WTC11 (cell line): ENCODE data around the gene FAM169A. TPM values are rescaled to one million over a fixed set of nuclear protein-coding genes. Genes with fewer than 3 reads are reported as not detected.

Source experiments
- ATAC-seq: fragments of 200-7000 bp; cut with Tn5 transposase; 2 replicates; pipeline ENCODE4 v1.10.0; 2021; ENCODE audit warnings: mild to moderate bottlenecking, moderate library complexity
- CTCF ChIA-PET: fragments of 300-600 bp; sonication (Branson Sonifier 250); formaldehyde crosslinking; loops from one replicate; lab custom pipeline; 2021; ENCODE audit warnings: antibody characterized with exemption; lab: Charles Lee
- POLR2A ChIA-PET: fragments of 350-600 bp; sonication (Branson Sonifier 250); formaldehyde crosslinking; loops from one replicate; lab custom pipeline; 2021; ENCODE audit warnings: antibody characterized with exemption; lab: Charles Lee
- DNase-seq: peaks from one replicate; pipeline ENCODE4 v3.0.0; 2021; ENCODE audit warnings: low spot score
- H3K27ac Mint-ChIP-seq: 2 replicates; pipeline ENCODE4 v1.8.0; 2021; ENCODE audit warnings: mixed read lengths
- H3K27me3 Mint-ChIP-seq: 2 replicates; pipeline ENCODE4 v1.8.0; 2021; ENCODE audit warnings: low read depth, mild to moderate bottlenecking, moderate library complexity, mixed read lengths
- H3K36me3 Mint-ChIP-seq: 2 replicates; pipeline ENCODE4 v1.8.0; 2021; ENCODE audit warnings: mixed read lengths
- H3K4me1 Mint-ChIP-seq: 2 replicates; pipeline ENCODE4 v1.8.0; 2022; ENCODE audit warnings: mixed read lengths
- H3K4me3 Mint-ChIP-seq: 2 replicates; pipeline ENCODE4 v1.8.0; 2021; ENCODE audit warnings: mild to moderate bottlenecking, moderate library complexity, mixed read lengths
- H3K9me3 Mint-ChIP-seq: 2 replicates; pipeline ENCODE4 v1.8.0; 2021; ENCODE audit warnings: mixed read lengths
- CBFB ChIP-seq: sonication (generic); formaldehyde crosslinking; IDR thresholded peaks from 2 replicates; pipeline ENCODE4 v1.8.1; 2022; ENCODE audit warnings: mild to moderate bottlenecking, low read depth, missing genetic modification reagents
- E2F5 ChIP-seq: sonication (generic); formaldehyde crosslinking; IDR thresholded peaks from 2 replicates; pipeline ENCODE4 v1.8.1; 2022; ENCODE audit warnings: mild to moderate bottlenecking, moderate library complexity, missing genetic modification reagents
- ELF4 ChIP-seq: sonication (generic); formaldehyde crosslinking; IDR thresholded peaks from 2 replicates; pipeline ENCODE4 v1.8.1; 2022; ENCODE audit warnings: low read depth, mild to moderate bottlenecking, moderate library complexity, missing genetic modification reagents
- GABPB1 ChIP-seq: sonication (generic); formaldehyde crosslinking; IDR thresholded peaks from 2 replicates; pipeline ENCODE4 v1.8.1; 2023; ENCODE audit warnings: mild to moderate bottlenecking, missing genetic modification reagents
- GRHL2 ChIP-seq: fragments of 250-450 bp; sonication (Bioruptor Pico); IDR thresholded peaks from 2 replicates; pipeline ENCODE4 v1.8.0; 2022; ENCODE audit warnings: mild to moderate bottlenecking, moderate library complexity; ENCODE audit not compliant: insufficient replicate concordance, severe bottlenecking
- IRF1 ChIP-seq: sonication (generic); formaldehyde crosslinking; IDR thresholded peaks from 2 replicates; pipeline ENCODE4 v1.8.0; 2023; ENCODE audit warnings: missing genetic modification reagents
- JUN ChIP-seq: sonication (generic); formaldehyde crosslinking; IDR thresholded peaks from 2 replicates; pipeline ENCODE4 v1.8.0; 2023; ENCODE audit warnings: mild to moderate bottlenecking, missing genetic modification reagents
- MYBL2 ChIP-seq: sonication (generic); formaldehyde crosslinking; IDR thresholded peaks from 2 replicates; pipeline ENCODE4 v1.8.1; 2023; ENCODE audit warnings: mild to moderate bottlenecking, moderate library complexity, missing genetic modification reagents
- NR1H2 ChIP-seq: sonication (generic); formaldehyde crosslinking; IDR thresholded peaks from 2 replicates; pipeline ENCODE4 v1.9.0; 2021; ENCODE audit warnings: mild to moderate bottlenecking, moderate library complexity, missing genetic modification reagents
- TCF7 ChIP-seq: sonication (generic); formaldehyde crosslinking; IDR thresholded peaks from 2 replicates; pipeline ENCODE4 v1.8.0; 2022; ENCODE audit warnings: mild to moderate bottlenecking, low read depth, missing genetic modification reagents, moderate library complexity
- TEAD1 ChIP-seq: sonication (generic); formaldehyde crosslinking; IDR thresholded peaks from 2 replicates; pipeline ENCODE4 v1.8.0; 2022; ENCODE audit warnings: mild to moderate bottlenecking, missing genetic modification reagents
- ZMAT4 ChIP-seq: fragments of 250-450 bp; sonication (Bioruptor Pico); IDR thresholded peaks from 2 replicates; pipeline ENCODE4 v1.9.0; 2021; ENCODE audit warnings: mild to moderate bottlenecking
- ZNF396 ChIP-seq: fragments of 250-450 bp; sonication (Bioruptor Pico); IDR thresholded peaks from 2 replicates; pipeline ENCODE4 v1.8.0; 2021; ENCODE audit warnings: mild to moderate bottlenecking, moderate library complexity, borderline replicate concordance
- ZNF423 ChIP-seq: fragments of 250-450 bp; sonication (Bioruptor Pico); IDR thresholded peaks from 2 replicates; pipeline ENCODE4 v2.1.2; 2022; ENCODE audit warnings: mild to moderate bottlenecking, moderate library complexity
- ZNF425 ChIP-seq: fragments of 250-450 bp; sonication (Bioruptor Pico); conservative IDR thresholded peaks from 2 replicates; pipeline ENCODE4 v1.9.0; 2021; ENCODE audit warnings: mild to moderate bottlenecking
- total RNA-seq: library from RNA; stranded (reverse); gene quantifications from 3 replicates; pipeline ENCODE4 v1.2.3, GENCODE V29; 2021
- TF ChIP-seq, protein P1 (sequence below): fragments of 250-450 bp; sonication (Bioruptor Pico); IDR thresholded peaks from 2 replicates; pipeline ENCODE4 v2.1.2; 2022; ENCODE audit warnings: mild to moderate bottlenecking, moderate library complexity
- TF ChIP-seq, protein P2 (sequence below): sonication (generic); formaldehyde crosslinking; IDR thresholded peaks from 2 replicates; pipeline ENCODE4 v1.8.0; 2022; ENCODE audit warnings: mild to moderate bottlenecking, missing genetic modification reagents
- TF ChIP-seq, protein P3 (sequence below): sonication (generic); formaldehyde crosslinking; IDR thresholded peaks from 2 replicates; pipeline ENCODE4 v1.8.1; 2022; ENCODE audit warnings: missing genetic modification reagents, borderline replicate concordance
- TF ChIP-seq, protein P4 (sequence below): sonication (generic); formaldehyde crosslinking; IDR thresholded peaks from 2 replicates; pipeline ENCODE4 v1.8.1; 2023; ENCODE audit warnings: mild to moderate bottlenecking, moderate library complexity, missing genetic modification reagents

Gene FAM169A
- total RNA-seq, 1 experiment from 2014 or later, result 69.1 TPM

DNA sequence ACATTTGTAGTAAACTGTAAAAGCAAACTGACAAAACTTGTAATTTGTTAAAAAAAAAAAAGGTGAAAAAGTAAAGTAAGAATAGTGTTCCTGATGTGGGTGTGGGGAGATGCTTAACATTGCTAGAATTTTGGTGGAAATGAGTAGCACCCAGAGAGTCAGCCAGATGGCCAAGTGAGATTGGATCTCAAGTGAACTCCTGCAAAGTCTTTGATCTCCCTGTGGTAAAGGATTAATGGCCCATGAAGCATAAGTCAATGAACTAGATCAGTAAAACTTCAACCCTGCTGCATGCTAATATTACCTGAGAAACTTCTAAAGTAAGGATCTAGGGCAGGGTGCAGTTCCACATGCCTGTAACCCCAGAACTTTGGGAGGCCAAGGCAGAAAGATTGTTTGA is 19.0 kb upstream of the FAM169A start:
- DNase-seq (no peak), ATAC-seq (no peak)
- no peaks in the 10 kb centered on the region; the same call in 1 of the 2 replicates for H3K36me3 Mint-ChIP-seq
- ChIA-PET CTCF (no interaction called here), POLR2A (no interaction called here)
- no peak overlapping the region for H3K4me3 Mint-ChIP-seq
- H3K27me3 Mint-ChIP-seq, result no peaks in the 10 kb centered on the region
- H3K4me1 Mint-ChIP-seq, result peaks cover 45% of the 10 kb centered on the region
- TF ChIP-seq ZNF423 (no peak), MYBL2 (CRISPR knock-in tag) (no peak), GABPB1 (CRISPR knock-in tag) (no peak), CBFB (CRISPR knock-in tag) (no peak), TCF7 (CRISPR knock-in tag) (no peak), ZNF425 (CRISPR knock-in tag) (no peak), TEAD1 (no peak), ELF4 (CRISPR knock-in tag) (no peak), E2F5 (CRISPR knock-in tag) (no peak), IRF1 (CRISPR knock-in tag) (no peak), ZNF396 (CRISPR knock-in tag) (no peak), ZMAT4 (CRISPR knock-in tag) (no peak), JUN (CRISPR knock-in tag) (no peak), NR1H2 (CRISPR knock-in tag) (no peak), GRHL2 (CRISPR knock-in tag) (no peak)
- TF ChIP-seq, protein P1, sequence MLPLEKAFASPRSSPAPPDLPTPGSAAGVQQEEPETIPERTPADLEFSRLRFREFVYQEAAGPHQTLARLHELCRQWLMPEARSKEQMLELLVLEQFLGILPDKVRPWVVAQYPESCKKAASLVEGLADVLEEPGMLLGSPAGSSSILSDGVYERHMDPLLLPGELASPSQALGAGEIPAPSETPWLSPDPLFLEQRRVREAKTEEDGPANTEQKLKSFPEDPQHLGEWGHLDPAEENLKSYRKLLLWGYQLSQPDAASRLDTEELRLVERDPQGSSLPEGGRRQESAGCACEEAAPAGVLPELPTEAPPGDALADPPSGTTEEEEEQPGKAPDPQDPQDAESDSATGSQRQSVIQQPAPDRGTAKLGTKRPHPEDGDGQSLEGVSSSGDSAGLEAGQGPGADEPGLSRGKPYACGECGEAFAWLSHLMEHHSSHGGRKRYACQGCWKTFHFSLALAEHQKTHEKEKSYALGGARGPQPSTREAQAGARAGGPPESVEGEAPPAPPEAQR (CRISPR knock-in tag), result no peak
- TF ChIP-seq, protein P2, sequence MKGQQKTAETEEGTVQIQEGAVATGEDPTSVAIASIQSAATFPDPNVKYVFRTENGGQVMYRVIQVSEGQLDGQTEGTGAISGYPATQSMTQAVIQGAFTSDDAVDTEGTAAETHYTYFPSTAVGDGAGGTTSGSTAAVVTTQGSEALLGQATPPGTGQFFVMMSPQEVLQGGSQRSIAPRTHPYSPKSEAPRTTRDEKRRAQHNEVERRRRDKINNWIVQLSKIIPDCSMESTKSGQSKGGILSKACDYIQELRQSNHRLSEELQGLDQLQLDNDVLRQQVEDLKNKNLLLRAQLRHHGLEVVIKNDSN (CRISPR knock-in tag), result no peak
- TF ChIP-seq, protein P3, sequence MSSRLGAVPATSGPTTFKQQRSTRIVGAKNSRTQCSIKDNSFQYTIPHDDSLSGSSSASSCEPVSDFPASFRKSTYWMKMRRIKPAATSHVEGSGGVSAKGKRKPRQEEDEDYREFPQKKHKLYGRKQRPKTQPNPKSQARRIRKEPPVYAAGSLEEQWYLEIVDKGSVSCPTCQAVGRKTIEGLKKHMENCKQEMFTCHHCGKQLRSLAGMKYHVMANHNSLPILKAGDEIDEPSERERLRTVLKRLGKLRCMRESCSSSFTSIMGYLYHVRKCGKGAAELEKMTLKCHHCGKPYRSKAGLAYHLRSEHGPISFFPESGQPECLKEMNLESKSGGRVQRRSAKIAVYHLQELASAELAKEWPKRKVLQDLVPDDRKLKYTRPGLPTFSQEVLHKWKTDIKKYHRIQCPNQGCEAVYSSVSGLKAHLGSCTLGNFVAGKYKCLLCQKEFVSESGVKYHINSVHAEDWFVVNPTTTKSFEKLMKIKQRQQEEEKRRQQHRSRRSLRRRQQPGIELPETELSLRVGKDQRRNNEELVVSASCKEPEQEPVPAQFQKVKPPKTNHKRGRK (CRISPR knock-in tag), result no peak
- TF ChIP-seq, protein P4, sequence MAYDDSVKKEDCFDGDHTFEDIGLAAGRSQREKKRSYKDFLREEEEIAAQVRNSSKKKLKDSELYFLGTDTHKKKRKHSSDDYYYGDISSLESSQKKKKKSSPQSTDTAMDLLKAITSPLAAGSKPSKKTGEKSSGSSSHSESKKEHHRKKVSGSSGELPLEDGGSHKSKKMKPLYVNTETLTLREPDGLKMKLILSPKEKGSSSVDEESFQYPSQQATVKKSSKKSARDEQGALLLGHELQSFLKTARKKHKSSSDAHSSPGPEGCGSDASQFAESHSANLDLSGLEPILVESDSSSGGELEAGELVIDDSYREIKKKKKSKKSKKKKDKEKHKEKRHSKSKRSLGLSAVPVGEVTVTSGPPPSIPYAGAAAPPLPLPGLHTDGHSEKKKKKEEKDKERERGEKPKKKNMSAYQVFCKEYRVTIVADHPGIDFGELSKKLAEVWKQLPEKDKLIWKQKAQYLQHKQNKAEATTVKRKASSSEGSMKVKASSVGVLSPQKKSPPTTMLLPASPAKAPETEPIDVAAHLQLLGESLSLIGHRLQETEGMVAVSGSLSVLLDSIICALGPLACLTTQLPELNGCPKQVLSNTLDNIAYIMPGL (CRISPR knock-in tag), result no peak
- H3K9me3 Mint-ChIP-seq, result peaks cover 5% of the 10 kb centered on the region; the same call in 1 of the 2 replicates
- no peak overlapping the region for H3K27ac Mint-ChIP-seq
